ENCODE data around the gene KDM4B. TPM values are rescaled to one million over a fixed set of nuclear protein-coding genes. Genes with fewer than 3 reads are reported as not detected.
A peak's percentile ranks its signal among the peaks of the same experiment; 100 is the strongest.

Gene KDM4B
- total and polyA plus RNA-seq, 9 of the 15 experiments (the other 6 are each of a cell fraction or from before 2014, with no cell fraction given), result 0.21 to 29.9 (median 7.3) TPM

DNA sequence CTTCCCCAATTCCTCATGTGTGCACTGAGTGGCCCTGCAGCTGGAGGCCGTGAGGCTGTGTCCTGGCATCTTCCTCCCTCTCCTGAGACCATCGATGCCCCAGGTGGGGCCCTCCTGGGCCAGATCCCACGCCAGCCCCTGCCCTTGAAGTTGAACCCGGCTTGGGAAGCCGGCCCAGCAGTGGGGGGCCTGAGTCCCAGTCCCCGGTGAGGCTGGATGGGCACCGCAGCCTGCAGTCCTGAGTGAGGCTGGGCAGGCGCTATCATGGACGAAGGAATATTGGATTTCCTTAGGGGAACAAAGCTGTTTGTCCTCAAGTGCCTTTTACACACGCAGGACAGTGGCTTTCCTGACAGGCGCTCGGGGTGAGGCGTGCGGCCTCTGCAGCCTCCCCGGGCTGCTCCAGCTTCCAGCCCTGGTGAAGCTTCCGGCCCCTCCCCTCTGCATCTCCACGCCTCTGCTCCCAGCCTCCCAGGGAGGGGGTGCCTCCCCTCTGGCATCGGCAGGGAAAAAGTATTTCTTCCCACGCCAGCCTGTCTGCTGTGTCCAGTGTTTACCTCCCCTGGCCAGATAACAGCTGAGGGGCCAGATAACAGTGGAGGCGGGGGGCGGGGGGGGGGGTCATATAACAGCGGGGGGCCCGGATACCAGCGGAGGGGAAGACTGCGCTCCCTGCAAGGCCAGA lies 159.5 kb downstream of the KDM4B start (continued):
- TF ChIP-seq, protein P1, sequence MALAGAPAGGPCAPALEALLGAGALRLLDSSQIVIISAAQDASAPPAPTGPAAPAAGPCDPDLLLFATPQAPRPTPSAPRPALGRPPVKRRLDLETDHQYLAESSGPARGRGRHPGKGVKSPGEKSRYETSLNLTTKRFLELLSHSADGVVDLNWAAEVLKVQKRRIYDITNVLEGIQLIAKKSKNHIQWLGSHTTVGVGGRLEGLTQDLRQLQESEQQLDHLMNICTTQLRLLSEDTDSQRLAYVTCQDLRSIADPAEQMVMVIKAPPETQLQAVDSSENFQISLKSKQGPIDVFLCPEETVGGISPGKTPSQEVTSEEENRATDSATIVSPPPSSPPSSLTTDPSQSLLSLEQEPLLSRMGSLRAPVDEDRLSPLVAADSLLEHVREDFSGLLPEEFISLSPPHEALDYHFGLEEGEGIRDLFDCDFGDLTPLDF (CRISPR knock-in tag; IDR thresholded peaks at IDR 0.05), result no peak
- no peak for TF ChIP-seq ZNF384 (IDR thresholded peaks at IDR 0.05; ENCODE audit: low read depth, low read length)
- no peak for TF ChIP-seq SNIP1 (IDR thresholded peaks at IDR 0.05; ENCODE audit: low read depth)
- no peak for TF ChIP-seq TAF1 (IDR thresholded peaks at IDR 0.05; ENCODE audit: control insufficient read depth, extremely low read depth, insufficient read depth, low read length, severe bottlenecking)
- TF ChIP-seq, protein P2, sequence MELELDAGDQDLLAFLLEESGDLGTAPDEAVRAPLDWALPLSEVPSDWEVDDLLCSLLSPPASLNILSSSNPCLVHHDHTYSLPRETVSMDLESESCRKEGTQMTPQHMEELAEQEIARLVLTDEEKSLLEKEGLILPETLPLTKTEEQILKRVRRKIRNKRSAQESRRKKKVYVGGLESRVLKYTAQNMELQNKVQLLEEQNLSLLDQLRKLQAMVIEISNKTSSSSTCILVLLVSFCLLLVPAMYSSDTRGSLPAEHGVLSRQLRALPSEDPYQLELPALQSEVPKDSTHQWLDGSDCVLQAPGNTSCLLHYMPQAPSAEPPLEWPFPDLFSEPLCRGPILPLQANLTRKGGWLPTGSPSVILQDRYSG (tag; conservative IDR thresholded peaks at IDR 0.05; ENCODE audit: low read depth), result no peak
- TF ChIP-seq ESRRA (IDR thresholded peaks at IDR 0.05; ENCODE audit: borderline replicate concordance, low read depth), result no peak
- TF ChIP-seq GABPB2 (CRISPR knock-in tag; conservative IDR thresholded peaks at IDR 0.05), result no peak
- no peak for TF ChIP-seq ARID2 (IDR thresholded peaks at IDR 0.05)
- no peak for TF ChIP-seq SIN3B (IDR thresholded peaks at IDR 0.05; ENCODE audit: low read depth)
- TF ChIP-seq FOSL1 (tag; conservative IDR thresholded peaks at IDR 0.05), result no peak
- TF ChIP-seq HNRNPLL (IDR thresholded peaks at IDR 0.05; ENCODE audit: low read depth, low read length, poor library complexity, severe bottlenecking), result no peak
- TF ChIP-seq PHF8 (IDR thresholded peaks at IDR 0.05; ENCODE audit: borderline replicate concordance, low read length), result no peak
- 0 out of 2 replicates have a peak, but pooled peaks have one; percentile 9 for TF ChIP-seq KLF13 (tag; IDR thresholded peaks at IDR 0.05; ENCODE audit: borderline replicate concordance, low read depth)
